Stimulated activated CD8-positive, alpha-beta memory T cell treated with anti-CD3 and anti-CD28 coated beads, Interleukin-2, amount 100 ng/mL, for 1 hour (primary cell): Measurements from ENCODE around the gene CD200R1L.
"Not testable (repeated sequence)": the region's sequence is repeated elsewhere in the genome, so short reads cannot be mapped to it uniquely, and the experiment has no call there.

Experiments
- DNase-seq, 2 donors: peaks; one replicate each; pipeline ENCODE4 v3.0.0-alpha.2; 2020; ENCODE audit warnings: low read depth in 2 of 2

CD200R1L gene, protein sequence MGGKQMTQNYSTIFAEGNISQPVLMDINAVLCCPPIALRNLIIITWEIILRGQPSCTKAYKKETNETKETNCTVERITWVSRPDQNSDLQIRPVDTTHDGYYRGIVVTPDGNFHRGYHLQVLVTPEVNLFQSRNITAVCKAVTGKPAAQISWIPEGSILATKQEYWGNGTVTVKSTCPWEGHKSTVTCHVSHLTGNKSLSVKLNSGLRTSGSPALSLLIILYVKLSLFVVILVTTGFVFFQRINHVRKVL

DNA sequence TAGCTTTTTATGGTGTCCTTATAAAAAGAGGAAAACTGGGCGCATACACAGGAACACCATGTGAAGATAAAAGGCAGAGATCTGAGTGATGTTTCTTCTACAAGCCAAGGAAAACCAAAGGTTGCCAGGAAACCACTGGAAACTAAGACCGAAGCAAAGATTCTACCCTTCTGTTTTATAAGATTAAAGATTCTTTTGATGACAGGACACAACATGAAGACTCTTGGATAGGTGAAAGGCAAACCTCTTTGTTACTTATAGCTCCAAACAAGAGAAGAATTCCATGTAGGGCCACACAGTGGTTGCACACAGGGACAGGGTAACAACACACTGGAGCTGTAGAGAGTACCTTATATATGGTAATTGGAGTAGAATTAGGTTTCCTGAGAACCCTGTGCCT is at the start of gene CD200R1L:
Gene CD200R1L (minus strand): TSS at position 101 of the 400 bp plus-strand sequence. CDS start 17,497 bp downstream, outside the sequence.
- no peak for DNase-seq

DNA sequence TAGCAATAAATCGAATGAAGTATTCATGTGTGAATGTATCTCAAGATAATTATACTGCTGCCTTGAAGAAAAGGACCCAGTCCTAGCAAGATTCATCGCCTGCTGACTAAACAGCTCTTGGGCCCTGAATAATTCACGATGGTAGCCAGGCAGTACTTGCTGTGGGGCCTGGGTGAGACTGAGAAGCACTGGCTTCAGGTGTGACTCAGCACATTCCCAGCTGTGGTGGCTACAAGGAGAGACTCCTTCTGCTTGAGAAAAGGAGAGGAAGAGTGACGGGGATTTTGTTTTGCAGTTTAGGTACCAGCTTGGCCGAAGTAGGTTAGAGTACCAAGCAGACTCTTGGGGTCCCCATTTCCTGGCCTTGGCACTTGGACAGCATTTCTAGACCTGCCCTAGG is 47.6 kb upstream of the CD200R1L start:
- no peak for DNase-seq

DNA sequence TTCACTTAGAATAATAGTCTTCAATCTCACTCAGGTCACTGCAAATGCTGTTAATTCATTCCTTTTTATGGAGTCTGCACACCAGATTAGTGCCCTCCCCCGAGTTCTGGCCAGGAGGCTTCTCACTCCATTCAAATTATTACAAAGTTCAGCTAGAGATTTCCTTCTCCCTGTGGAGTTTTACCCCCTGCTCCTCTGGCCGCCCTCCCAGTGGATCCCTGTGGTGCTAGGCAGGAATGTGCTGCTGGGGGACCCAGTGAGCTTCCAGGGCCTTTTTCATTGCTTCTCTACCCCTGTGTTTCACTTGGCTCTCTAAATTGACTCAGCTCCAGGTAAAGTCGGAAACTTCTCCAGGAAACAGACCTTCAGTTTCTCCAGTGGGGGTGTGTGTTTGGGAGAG is 42.7 kb upstream of the CD200R1L start:
- DNase-seq: no peak

DNA sequence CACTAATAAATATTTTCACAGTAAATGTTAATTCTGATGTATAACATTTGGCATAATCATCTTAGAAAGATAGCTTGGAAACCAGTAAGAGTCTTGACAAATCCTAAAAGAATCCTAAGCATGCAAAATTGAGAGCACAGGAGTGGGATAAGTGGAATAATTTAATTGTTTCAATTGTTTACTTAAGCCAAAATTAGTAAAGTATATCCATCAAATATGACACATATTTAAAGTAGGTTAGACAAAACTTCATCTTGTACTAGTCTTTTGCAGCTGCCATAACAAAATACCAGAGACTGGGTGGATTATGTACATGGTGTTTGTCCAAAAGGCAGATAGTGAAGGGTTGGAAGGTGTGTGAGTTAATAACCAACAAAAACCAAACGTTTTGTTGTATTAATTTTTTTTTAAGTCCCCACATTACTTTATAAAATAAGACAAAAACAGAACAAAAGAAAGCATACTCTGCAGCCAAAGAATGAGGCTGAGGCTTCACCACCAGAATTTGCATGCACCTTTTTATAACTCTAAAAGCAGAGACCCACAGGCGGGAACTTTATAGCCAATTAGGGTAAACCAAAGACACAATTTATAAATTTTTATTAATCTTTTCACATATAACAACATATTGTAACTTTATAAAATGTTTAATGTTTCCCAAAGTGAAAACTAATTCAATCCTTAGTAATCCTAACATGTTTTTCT is 41.9 kb upstream of the CD200R1L start:
- no peak for DNase-seq

DNA sequence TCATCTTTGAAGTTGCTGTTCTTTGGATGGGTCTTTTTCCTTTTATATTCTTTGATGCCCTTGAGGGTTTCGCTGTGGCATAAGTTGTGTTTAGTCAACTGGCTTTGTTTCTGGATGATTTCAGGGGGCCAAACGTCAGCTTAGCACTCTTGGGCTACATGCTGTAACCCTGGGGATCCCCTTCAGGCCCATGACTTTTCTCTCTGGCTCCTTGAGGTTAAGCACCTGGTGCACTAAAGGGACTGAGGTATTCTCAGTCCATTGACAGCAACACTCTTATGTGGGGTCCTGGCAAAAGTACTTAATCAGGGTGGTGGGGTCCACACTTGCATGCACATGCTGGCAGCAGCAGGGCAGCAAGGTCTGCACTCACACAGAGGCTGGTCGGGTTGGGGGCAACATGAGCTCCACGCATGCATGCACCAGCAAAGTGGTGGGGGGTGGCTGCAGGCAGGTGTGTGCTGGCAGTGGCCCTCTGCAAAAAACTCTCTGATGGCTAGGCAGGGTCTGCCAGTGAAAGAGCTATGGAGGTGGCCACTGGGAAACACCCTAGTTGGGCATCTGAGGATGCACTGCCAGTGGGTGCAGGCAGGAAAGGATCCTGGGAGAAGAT is 38.1 kb upstream of the CD200R1L start:
- no peak for DNase-seq

DNA sequence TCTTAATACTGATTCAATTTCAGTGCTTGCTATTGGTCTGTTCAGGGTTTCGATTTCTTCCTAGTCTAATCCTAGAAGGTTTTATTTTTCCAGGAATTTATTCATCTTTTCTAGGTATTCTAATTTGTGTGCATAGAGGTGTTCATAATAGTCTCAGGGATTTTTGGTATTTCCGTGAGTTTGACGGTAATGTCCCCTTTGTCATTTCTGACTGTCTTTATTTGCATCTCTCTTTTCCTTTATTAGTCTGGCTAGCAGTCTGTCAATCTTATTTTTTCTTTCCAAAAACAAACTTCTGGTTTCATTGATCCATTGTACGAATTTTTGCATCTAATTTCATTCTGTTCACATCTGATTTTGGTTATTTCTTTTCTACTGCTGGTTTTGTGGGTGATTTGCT is 35.2 kb upstream of the CD200R1L start:
- DNase-seq: no peak

DNA sequence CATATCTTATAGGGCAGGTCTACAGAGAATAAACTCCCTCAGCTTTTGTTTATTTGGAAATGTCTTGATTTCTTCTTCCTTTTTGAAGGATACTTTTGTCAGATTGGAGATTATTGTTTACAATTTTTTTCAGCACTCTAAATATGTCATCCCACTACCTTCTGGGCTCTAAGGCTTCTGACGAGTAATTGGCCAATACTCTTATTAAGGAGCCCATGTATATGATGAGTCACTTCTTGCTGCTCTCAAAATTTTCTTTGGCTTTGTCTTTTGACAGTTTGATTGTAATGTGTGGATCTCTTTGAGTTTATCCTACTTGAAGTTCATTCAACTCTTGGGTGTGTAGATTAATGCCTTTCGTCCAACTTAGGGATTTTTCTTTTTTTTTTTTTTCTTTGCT is 28.9 kb upstream of the CD200R1L start:
- no peak for DNase-seq

DNA sequence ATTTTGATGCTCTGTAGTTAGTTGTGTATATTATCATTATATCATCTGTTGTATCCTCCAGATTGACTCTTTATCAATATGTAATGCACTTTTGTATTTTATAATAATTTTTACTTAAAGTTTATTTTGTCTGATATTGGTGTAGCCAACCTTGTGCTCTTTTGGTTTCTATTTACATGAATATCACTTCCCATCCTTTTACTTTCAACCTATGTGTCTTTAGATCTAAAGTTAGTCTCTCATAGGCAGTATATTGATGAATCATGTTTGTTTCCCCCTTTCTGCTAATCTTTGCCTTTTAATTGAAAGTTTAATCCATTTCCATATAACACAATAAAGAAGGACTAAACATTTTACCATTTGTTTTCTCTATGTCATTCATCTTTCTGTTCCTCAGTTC is 28.1 kb upstream of the CD200R1L start:
- DNase-seq: no peak

DNA sequence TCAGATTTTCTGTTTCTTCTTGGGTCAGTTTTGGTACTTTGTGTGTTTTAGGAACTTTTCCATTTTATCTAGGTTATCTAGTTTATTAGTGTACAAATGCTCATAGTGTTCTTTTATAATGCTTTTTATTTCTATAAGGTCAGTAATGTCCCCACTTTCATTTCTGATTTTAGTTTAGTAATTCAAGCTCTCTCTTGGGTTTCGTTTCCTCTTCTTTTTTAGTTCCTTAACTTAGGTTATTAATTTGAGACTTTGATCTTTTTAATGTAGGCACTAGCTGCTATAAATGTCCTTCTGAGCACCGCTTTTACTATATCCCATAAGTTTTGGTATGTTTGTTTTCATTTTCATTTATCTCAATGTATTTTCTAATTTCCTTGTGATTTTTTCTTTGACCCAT is 27.0 kb upstream of the CD200R1L start:
- no peak for DNase-seq

DNA sequence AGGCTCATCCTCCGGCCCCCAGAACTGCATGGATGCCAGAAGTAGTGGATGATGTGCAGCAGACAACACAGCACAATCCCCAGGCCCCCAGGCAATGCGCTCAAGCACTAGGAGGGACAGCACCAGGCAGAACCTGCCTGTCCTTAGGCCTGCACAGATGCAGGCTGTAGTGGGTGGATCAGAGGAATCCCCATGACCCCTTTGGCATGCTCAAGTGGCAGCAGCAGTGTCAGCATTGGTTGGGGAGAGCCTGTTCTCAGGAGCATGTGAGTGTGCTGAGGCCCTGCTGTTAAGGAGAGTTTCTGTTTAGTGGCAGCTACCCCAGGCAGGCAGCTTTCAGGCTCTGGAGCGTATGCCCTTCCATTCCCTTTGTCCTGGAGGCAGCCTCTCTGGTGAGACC is 25.1 kb upstream of the CD200R1L start:
- DNase-seq: no peak

DNA sequence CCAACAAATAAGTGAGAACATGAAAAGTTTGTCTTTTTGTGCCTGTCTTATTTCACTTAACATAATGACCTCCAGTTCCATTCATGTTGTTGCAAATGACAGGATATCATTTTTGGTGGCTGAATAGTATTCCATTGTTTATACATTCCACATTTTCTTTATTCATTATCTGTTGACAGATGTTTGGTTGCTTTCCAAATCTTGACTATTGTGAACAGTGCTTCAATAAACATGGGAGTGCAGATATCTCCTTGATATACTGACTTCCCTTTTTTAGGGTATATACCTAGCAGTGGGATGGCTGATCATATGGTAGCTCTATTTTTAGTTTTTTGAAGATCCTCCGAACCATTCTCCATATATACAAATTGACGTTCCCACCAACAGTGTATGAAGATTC is 19.1 kb upstream of the CD200R1L start:
- no peak for DNase-seq

DNA sequence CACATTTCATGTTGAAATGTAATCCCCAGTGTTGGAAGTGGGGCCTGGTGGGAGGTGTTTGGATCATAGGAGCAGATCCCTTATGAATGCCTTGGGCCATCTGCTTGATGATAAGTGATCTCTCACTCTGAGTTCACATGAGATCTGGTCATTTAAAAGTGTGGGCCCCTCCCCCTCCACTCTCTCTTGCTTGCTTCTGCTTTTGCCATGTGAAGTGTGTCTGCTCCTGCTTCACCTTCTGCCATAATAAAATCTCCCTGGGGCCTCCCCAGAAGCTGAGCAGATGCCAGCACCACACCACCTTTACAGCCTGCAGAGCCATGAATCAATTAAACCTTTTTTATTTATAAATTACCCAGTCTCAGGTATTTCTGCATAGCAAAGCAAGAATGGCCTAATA is 14.2 kb upstream of the CD200R1L start:
- DNase-seq: no peak

DNA sequence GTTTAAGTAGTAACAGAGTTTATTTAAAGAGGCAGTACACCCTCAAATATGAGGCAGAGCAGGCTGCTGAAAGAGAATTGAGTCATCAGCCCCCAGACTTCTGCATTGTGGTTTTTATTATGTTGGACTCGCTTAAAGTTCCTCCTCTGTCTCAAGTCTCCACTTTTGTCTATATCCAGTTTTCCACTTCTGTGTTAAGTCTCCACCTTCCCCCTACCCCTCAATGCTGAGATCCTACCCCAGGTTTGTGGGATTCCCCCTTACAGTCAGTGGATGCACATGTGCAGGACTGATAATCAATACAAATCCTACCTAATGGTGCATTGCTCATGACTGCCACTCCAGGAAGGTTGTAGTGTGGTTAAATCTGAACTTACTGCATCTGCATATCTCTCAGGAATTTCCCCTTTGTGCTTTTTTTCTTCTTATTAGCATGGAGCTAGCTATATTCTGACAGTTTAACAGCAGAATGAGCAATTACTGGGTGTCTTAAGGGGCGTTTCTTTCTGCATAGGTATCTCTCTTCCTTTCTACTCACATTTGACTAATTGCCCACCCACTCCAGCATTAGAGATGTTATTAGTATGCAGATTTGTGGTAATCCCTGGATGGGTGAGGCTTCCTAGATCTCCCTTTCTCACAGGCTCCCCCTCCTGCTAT is 11.9 kb upstream of the CD200R1L start:
- no peak for DNase-seq

DNA sequence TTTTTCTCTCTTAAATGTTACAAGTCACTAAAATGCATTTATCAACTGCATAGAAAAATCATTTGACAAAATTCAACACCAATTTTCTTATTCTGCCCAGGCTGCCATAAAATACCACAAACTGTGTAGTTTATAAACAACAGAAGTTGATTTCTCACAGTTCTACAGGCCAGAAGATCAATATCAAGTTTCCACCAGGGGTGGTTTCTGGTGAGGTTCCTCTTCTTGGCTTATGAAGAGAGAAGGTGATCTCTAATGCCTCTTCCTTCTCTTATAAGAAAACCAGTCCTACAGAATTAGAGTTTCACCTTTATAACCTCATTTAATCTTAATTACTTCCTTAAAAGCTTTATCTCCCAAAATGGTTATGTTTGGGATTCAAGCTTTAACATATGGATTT is 10.9 kb upstream of the CD200R1L start:
- DNase-seq: no peak

DNA sequence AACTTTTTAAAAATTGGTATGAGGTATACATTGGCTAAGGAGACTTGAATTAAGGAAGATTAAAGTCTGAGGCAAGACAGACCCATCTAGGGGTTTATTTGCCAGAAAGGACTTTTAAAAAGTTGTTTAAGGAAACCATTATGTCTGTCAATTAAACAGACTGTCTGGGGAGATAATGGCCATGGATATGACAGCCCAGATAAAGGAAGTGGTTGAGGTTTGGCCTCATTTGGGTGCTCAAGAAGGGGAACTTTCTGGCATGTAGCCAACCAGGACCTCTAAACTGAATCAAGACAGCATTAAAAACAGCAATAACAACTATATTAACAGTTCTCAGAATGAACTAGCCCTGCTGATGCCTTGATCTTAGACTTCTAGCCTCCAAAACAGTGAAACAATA is 9.9 kb upstream of the CD200R1L start:
- no peak for DNase-seq

DNA sequence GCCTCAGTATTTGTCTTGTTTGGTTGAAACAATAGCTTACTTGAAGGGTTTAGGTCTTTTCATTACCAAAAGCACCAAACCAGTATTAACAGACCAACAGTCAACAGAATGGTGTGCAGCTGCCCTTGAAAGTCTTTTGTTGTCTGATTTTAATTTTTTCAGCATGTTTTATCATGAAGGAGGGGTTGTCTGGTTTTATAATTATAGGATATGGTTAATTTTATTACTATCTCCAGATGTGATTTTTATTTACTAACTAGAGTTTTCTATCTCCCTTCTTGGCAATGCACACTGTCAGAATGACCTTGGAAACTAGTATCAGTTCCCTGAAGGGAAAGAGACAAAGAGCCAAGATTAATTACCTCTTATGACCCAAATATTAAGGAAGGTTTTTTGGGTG is 9.2 kb upstream of the CD200R1L start:
- no peak for DNase-seq

DNA sequence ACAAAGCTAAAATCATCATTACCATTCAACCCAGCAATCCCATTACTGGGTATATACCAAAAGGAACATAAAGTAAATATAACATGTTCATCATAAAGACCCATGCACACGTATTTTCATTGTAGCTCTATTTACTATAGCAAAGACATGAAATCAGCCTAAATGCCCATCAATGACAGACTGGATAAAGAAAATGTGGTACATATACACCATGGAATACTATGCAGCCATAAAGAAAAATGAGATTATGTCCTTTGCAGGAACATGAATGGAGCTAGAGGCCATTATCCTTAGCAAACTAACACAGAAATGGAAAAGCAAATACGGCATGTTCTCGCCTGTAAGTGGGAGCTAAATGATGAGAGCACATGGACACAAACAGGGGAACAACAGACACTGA is 8.4 kb upstream of the CD200R1L start:
- DNase-seq: not testable (repeated sequence)

DNA sequence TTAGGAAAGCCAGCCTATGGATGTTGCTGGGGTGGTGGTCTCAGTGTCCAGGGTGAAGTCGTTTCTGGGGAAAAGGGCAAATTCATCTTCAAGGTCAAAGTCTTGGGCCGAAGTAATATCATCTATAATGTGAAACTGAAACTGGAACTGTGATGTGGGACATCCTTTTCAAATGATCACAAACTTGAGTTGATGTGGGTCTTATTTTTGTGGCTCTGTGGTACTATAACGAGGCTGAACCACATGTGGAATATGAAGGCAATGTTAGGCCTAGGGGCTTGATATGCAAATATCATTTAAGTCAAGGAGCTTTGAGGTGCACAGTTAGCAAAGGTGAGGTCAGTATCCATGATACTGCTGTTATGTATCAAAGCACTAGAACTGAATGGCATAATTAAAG is 1.5 kb upstream of the CD200R1L start:
- DNase-seq: no peak

DNA sequence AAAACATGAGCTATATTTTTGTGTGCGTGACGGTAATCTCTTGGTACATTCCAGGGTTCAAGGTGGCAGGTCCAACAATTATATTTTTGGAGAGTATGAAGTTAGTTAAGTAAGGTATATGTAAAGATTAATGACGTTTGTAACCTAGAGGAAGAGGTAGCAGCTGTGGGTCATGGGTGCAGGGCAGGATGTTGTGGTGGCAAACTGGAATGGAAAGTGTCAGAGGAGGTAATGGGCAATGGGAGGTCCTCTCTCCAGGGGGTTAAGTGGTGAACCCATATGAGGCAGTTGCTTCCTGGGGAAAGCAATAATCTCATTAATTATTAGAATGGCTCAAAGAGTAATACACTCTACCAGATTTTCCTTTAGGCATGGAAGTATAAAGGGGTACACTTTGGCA is 1.0 kb upstream of the CD200R1L start:
- peak in 1 of 2 donors; percentile 16 for DNase-seq

DNA sequence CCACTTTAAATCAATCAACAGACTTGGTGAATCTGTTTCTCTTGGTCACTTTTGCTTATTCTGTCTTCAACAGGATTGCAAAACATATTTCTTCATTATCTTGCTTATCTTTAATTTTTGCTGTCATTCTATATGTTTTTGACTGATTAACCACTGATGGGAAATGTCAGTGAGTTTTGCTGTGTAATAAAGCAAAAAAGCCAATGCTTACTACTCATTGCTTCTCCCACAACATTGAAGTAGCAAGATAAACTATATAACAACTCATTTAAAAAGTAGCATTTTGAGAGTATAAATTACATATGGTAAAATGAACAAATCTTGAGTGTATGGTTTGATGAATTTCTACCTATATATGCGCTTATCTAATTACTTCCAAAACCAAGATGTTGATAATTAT is 892 bp downstream of the CD200R1L start:
- DNase-seq: no peak

DNA sequence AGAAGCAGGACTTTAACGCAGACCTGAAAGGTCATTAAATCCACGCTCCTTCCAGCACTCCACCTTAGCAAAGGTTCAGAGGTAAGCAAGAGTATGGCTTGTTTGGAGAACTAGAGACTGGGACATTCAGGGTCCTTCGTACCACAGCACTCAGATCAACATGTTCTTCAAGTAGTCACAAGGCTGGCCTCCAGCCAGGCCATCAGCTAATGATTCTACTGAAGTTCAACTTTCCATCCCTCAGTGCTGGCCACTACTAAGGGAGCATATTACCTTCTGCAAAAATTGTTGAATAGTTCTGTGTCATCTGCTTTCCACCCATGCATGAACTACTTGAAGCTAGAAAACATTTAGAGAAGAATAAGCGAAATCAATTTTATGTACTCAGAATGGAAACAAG is 17.6 kb downstream of the CD200R1L start:
- no peak for DNase-seq
